ENCODE measurements around the gene TRIP12.
"Not testable (repeated sequence)": the region's sequence is repeated elsewhere in the genome, so short reads cannot be mapped to it uniquely, and the experiment has no call there.

TRIP12 gene

GRCh38 chr2:229794636-229795035 lies 127.2 kb downstream of the TRIP12 start:
- Histone ChIP-seq H3K9ac (ENCODE audit: low read depth, low read length, poor library complexity, severe bottlenecking) (no peak overlapping the region), H3K9me2 (replicated peaks; ENCODE audit: low read depth, low read length) (no peaks in the 10 kb centered on the region), H3K4me2 (ENCODE audit: low read depth, low read length, poor library complexity, severe bottlenecking) (no peak overlapping the region), H3K27me3 (ENCODE audit: insufficient read depth, low read length, poor library complexity, severe bottlenecking) (no peaks in the 10 kb centered on the region), H3K4me1 (ENCODE audit: insufficient read depth, low read length, poor library complexity, severe bottlenecking) (no peaks in the 10 kb centered on the region), H2AFZ (ENCODE audit: low read length) (no peak overlapping the region), H3K4me3 (ENCODE audit: low read length, poor library complexity, severe bottlenecking) (no peak overlapping the region), H3F3A (ENCODE audit: low read depth) (no peaks in the 10 kb centered on the region), H3K9me3 (ENCODE audit: insufficient read depth, low read depth, low read length) (no peaks in the 10 kb centered on the region), H3K36me3 (ENCODE audit: insufficient read depth, low read length) (peaks cover 93% of the 10 kb centered on the region), H4K20me1 (ENCODE audit: insufficient read depth, low read length, poor library complexity, severe bottlenecking) (no peaks in the 10 kb centered on the region), H3K79me2 (ENCODE audit: insufficient read depth, low read length) (no peaks in the 10 kb centered on the region)
- TF ChIP-seq, protein P1, sequence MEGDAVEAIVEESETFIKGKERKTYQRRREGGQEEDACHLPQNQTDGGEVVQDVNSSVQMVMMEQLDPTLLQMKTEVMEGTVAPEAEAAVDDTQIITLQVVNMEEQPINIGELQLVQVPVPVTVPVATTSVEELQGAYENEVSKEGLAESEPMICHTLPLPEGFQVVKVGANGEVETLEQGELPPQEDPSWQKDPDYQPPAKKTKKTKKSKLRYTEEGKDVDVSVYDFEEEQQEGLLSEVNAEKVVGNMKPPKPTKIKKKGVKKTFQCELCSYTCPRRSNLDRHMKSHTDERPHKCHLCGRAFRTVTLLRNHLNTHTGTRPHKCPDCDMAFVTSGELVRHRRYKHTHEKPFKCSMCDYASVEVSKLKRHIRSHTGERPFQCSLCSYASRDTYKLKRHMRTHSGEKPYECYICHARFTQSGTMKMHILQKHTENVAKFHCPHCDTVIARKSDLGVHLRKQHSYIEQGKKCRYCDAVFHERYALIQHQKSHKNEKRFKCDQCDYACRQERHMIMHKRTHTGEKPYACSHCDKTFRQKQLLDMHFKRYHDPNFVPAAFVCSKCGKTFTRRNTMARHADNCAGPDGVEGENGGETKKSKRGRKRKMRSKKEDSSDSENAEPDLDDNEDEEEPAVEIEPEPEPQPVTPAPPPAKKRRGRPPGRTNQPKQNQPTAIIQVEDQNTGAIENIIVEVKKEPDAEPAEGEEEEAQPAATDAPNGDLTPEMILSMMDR (conservative IDR thresholded peaks at IDR 0.05; ENCODE audit: low read length): no peak
- TF ChIP-seq EZH2phosphoT487 (IDR thresholded peaks at IDR 0.05; ENCODE audit: borderline replicate concordance): no peak

GRCh38 chr2:229786289-229786688 lies 135.5 kb downstream of the TRIP12 start:
- H3F3A ChIP-seq (ENCODE audit: low read depth); H3K79me2 ChIP-seq (ENCODE audit: insufficient read depth, low read length); H3K27me3 ChIP-seq (ENCODE audit: insufficient read depth, low read length, poor library complexity, severe bottlenecking); H3K9me3 ChIP-seq (ENCODE audit: insufficient read depth, low read depth, low read length); H3K9ac ChIP-seq (ENCODE audit: low read depth, low read length, poor library complexity, severe bottlenecking); H3K4me2 ChIP-seq (ENCODE audit: low read depth, low read length, poor library complexity, severe bottlenecking); H3K9me2 ChIP-seq (replicated peaks; ENCODE audit: low read depth, low read length); H4K20me1 ChIP-seq (ENCODE audit: insufficient read depth, low read length, poor library complexity, severe bottlenecking); H3K4me3 ChIP-seq (ENCODE audit: low read length, poor library complexity, severe bottlenecking); H3K4me1 ChIP-seq (ENCODE audit: insufficient read depth, low read length, poor library complexity, severe bottlenecking); H2AFZ ChIP-seq (ENCODE audit: low read length): not testable (repeated sequence)
- peaks cover 81% of the 10 kb centered on the region for H3K36me3 ChIP-seq (ENCODE audit: insufficient read depth, low read length)

DNA sequence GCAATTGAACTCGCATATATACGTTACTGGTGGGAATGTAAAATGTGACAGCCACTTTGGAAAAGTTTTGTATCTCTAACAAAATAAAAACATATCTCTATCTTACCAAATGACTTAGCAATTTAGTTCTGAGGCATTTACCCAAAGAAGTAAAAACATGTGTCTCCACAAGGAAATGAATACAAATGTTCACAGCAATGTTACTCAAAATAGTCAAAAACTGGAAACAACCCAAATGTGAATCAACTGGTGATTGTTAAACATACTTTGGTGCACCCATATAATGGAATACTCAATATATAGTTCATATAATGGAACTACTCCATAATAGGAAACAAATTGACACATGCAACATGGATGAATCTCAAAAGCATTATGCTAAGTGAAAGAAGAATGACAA lies 137.0 kb downstream of the TRIP12 start:
- no peak overlapping the region for H3K4me2 ChIP-seq (ENCODE audit: low read depth, low read length, poor library complexity, severe bottlenecking)
- H3K4me1 ChIP-seq (ENCODE audit: insufficient read depth, low read length, poor library complexity, severe bottlenecking): no peaks in the 10 kb centered on the region
- H4K20me1 ChIP-seq (ENCODE audit: insufficient read depth, low read length, poor library complexity, severe bottlenecking): peaks cover 4% of the 10 kb centered on the region
- no peaks in the 10 kb centered on the region for H3F3A ChIP-seq (ENCODE audit: low read depth)
- no peak overlapping the region for H3K4me3 ChIP-seq (ENCODE audit: low read length, poor library complexity, severe bottlenecking)
- TF ChIP-seq, protein P1 (conservative IDR thresholded peaks at IDR 0.05; ENCODE audit: low read length): no peak
- no peaks in the 10 kb centered on the region for H3K9me3 ChIP-seq (ENCODE audit: insufficient read depth, low read depth, low read length)
- peaks cover 75% of the 10 kb centered on the region for H3K36me3 ChIP-seq (ENCODE audit: insufficient read depth, low read length)
- H3K9ac ChIP-seq (ENCODE audit: low read depth, low read length, poor library complexity, severe bottlenecking): no peak overlapping the region
- H3K9me2 ChIP-seq (replicated peaks; ENCODE audit: low read depth, low read length): no peaks in the 10 kb centered on the region
- no peak overlapping the region for H2AFZ ChIP-seq (ENCODE audit: low read length)
- H3K79me2 ChIP-seq (ENCODE audit: insufficient read depth, low read length): no peaks in the 10 kb centered on the region
- H3K27me3 ChIP-seq (ENCODE audit: insufficient read depth, low read length, poor library complexity, severe bottlenecking): no peaks in the 10 kb centered on the region

- no peak overlapping the region for H3K4me2 ChIP-seq (ENCODE audit: low read depth, low read length, poor library complexity, severe bottlenecking)
These were observed 138.6 kb downstream of the TRIP12 start for GRCh38 chr2:229783108-229783721.

More at GRCh38 chr2:229783108-229783721, 138.6 kb downstream of the TRIP12 start:
- Histone ChIP-seq H3K36me3 (ENCODE audit: insufficient read depth, low read length) (peaks cover 75% of the 10 kb centered on the region), H4K20me1 (ENCODE audit: insufficient read depth, low read length, poor library complexity, severe bottlenecking) (peaks cover 4% of the 10 kb centered on the region), H3K9me3 (ENCODE audit: insufficient read depth, low read depth, low read length) (no peaks in the 10 kb centered on the region), H3K4me3 (ENCODE audit: low read length, poor library complexity, severe bottlenecking) (no peak overlapping the region), H3F3A (ENCODE audit: low read depth) (no peaks in the 10 kb centered on the region), H3K4me1 (ENCODE audit: insufficient read depth, low read length, poor library complexity, severe bottlenecking) (no peaks in the 10 kb centered on the region), H2AFZ (ENCODE audit: low read length) (no peak overlapping the region), H3K79me2 (ENCODE audit: insufficient read depth, low read length) (no peaks in the 10 kb centered on the region), H3K9ac (ENCODE audit: low read depth, low read length, poor library complexity, severe bottlenecking) (no peak overlapping the region), H3K27me3 (ENCODE audit: insufficient read depth, low read length, poor library complexity, severe bottlenecking) (no peaks in the 10 kb centered on the region), H3K9me2 (replicated peaks; ENCODE audit: low read depth, low read length) (no peaks in the 10 kb centered on the region)
- TF ChIP-seq, protein P1 (conservative IDR thresholded peaks at IDR 0.05; ENCODE audit: low read length): no peak

Measured in Loucy (cell line).